GM21447 (cell line): ENCODE results near the gene NF1.
"Not testable (repeated sequence)": the region's sequence is repeated elsewhere in the genome, so short reads cannot be mapped to it uniquely, and the experiment has no call there.

Source experiments
- ATAC-seq: cut with Tn5 transposase; IDR thresholded peaks from one replicate; pipeline ENCODE4 v1.9.1; 2021; ENCODE audit not compliant: unreplicated experiment

Gene NF1

DNA sequence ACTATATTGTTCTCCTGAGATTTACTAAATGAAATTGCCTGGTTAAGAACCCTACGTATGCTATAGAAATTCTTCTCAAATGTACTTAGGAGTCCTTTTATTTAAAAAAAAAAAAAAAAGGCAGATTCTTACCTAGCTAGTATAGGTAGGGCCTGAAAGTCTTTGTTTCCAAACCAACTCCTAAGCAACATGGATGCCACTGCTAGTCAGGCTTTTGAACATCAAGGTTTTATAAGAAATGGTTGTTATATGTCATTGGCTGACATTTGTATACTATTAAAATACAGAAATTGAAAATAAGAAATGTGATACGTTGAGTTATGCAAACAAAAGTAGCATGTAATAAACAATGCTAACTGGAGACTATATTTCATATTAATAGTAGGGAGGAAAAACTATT is 225.5 kb downstream of the NF1 start:
- ATAC-seq: no peak

DNA sequence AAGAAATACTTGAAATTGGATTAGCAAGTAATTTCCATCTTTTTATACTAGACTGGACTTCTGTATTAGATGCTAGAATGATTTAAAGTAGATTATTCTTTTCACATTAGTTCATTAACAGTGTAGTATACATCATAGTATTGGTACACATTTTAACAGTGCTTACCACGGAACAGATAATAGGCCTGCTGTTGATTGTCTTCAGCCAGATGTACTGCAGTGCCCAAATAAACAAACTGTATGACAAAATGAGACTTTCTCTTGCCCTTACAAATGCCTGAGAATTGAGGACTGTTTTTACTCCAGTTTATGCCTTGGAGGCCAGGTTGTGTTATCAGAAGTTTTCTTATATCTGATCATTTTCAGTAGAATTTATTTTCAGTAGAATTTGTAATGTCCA is 226.0 kb downstream of the NF1 start:
- ATAC-seq: no peak

DNA sequence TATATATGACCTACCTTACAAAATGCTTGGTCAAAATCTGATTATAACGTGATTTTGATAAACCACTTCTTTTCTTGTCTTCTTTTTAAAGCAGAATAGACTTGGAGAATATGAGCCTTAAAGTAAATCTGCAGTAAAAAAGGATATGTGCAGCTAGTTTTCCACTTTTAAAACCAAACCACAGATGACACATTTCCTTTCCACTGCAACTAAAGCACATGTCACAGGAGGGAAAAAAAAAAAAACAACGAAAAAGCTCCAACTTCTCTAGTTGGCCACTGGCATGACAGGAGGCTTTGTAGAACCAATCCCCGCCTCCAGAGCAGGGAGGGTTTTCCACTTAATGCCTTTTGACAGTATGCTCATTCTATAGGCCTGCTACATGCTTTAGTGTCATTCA is 226.7 kb downstream of the NF1 start, which contains the start of gene EVI2A:
Gene EVI2A, minus strand, starts transcription at position 142 of the 400 bp plus-strand sequence. CDS start 2,609 bp downstream, outside the sequence.
- peak; percentile 58 for ATAC-seq

DNA sequence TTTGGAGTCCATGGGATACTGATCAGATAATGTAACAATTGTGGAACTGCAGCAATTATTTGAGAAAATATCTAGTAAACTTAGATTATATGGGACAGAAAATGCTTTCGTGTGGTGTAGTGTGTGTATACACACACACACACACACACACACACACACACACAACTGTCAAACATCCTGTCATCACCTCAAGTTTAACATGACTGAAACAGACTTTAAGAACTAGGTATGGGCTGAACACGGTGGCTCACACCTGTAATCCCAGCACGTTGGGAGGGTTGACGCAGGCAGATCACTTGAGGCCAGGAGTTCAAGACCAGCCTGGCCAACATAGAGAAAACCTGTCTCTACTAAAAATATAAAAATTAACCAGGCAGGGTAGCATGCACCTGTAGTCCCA is 227.2 kb downstream of the NF1 start:
- no peak for ATAC-seq

DNA sequence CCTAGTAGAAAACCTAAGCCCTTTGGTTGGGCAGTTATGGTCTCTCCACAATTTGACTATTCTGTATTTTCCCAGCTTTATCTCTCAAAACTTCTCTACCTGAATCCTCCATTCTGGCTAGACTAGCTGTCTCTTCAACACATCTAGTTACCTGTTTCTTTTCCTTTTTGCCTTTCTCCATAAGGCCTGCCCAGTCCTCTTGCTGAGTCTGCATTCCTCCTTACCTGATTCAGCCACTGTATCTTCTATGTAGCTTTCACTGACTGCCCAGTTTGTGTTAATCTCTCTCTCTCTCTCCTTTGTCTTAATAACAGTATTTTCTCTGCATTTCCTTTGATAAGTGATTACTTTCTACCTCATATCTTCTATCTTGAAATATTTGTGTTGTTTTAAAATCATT is 228.8 kb downstream of the NF1 start:
- no peak for ATAC-seq

DNA sequence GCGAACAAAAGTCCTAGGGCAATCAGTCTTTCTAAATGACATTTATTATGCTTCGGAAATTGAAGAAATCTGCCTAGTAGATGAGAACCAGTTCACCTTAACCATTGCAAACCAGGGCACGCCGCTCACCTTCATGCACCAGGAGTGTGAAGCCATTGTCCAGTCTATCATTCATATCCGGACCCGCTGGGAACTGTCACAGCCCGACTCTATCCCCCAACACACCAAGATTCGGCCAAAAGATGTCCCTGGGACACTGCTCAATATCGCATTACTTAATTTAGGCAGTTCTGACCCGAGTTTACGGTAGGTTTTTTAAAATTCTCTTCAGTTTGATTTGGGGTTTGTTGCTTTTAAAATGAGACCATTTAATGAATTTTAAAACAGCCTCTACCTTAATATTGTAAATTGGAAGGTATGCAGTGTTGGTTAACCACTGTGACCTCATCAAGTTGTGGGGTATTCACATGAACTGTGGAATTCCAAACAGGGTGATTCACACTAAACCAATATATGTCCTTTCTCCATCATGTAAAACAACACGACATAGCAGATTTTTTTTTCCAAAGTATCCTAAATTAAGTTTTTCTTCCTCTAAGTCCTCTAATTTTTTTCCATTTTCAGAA is 232.9 kb downstream of the NF1 start:
- ATAC-seq: no peak

DNA sequence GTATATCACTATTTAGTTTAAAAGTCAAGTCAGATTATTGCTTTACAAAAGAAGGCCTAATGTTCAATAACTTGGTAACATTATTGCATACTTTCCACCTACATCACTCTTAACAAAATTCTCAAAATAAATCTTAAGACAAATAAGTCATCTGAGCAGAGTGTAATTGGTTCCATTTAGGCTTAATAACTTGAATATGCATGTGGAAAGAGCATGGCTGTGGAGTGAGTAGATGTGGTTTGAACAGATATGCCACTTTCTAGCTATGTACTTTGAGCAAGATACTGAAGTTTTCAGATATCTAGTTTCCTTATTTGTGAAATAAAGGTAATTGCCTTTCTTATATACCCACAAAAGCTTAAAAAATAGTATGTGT is 233.4 kb downstream of the NF1 start:
- ATAC-seq: no peak

DNA sequence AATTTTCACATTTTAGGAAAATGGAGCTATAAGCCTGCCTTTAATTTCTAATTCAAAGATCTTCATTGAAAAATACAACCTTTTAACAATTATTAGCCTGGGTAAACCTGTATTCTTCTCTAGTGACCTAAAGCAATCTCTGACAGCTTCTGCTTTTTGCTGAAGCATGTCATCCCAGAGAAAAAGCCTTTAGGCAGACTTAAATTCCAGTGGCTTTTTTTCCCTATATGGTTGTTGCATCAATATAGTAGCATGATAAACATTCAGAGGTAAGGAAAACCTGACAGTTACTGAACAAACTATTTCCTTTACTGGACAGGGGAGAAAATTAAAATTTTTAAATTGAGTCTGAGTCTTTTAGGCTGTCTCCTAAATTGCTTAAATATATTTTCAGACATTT is 234.4 kb downstream of the NF1 start:
- no peak for ATAC-seq

DNA sequence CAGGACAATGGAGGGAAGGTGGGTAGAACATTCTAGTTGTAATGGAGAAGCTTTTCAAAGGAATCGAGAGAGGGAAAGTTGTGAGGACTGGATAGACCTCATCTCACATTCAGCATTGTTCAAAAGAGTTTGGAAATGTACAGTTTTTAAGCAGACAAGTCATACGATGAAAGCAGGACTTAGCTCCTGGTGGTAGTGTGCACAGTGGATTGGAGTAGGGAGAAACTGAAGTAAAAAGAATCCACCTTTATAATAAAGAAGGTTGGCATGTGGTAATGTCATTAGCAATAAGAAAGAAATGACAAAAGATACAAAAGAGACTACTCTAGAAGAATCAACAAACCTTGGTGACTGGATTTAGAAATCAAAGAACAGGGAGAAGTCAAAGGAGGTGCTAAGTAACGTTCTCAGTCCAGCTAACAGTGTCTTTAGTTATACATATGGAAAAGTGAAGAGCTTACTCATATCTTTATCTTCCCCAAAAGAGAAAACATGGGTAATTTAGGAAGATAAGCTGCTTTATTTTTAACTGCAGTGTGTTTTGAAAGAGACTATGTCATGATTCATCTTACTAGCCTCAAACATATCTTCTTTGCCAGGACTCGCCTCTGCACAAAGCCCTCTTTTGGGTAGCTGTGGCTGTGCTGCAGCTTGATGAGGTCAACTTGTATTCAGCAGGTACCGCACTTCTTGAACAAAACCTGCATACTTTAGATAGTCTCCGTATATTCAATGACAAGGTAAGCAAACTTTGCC is 245.3 kb downstream of the NF1 start:
- ATAC-seq: no peak

DNA sequence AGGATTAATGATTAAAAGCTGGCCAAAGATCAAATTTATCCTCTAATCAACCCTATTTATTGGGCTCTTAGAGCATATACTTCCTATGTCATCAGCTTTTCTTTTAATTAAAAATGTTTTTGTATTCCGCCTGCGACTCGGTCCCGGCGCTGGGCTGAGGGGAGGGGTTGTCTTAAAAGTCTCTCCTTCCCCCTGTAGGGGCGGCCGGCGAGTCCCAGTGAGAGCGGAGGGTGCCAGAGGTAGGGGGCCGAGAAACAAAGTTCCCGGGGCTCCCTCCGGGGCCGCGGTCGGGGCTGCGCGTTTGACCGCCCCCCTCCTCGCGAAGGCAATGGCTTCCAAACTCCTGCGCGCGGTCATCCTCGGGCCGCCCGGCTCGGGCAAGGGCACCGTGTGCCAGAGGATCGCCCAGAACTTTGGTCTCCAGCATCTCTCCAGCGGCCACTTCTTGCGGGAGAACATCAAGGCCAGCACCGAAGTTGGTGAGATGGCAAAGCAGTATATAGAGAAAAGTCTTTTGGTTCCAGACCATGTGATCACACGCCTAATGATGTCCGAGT is 250.5 kb downstream of the NF1 start:
- not testable (repeated sequence) for ATAC-seq

DNA sequence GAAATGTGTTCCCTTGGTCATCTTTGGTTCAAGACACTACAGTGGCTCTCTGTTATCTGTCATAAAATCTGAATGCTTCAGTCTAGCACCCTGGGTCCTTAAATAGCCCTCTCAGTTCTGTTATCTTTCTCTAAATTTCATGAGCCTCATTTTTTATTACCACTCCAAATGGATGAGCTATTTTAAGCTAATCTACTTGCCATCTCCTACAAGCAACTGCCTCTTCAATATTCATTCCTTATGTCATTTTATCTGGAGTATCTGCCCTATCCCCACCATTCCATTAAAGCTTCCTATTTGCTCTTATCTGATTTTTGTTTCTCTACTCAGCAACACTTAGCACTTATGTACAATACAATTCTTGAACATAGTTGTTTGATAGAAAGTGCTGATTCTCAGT is 254.7 kb downstream of the NF1 start:
- ATAC-seq: no peak

DNA sequence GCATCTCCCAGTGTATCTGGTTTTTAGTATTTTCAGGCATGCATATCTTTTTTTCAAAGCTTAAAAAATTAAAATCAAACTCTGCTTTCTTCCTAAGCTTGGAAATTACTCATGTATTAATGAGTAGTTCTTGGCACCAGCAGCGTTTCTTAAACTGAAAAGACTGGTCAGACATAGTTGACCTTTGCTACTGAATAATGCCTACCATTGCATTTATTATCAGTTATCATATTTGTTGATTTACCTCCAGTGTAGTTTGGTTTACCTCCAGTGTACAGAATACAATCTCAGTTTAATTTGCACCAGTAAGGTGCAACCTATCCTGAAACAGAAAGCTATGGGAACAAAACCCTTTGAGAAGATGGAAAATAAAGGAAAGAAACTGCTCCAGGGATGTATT is 261.2 kb downstream of the NF1 start:
- ATAC-seq: no peak

DNA sequence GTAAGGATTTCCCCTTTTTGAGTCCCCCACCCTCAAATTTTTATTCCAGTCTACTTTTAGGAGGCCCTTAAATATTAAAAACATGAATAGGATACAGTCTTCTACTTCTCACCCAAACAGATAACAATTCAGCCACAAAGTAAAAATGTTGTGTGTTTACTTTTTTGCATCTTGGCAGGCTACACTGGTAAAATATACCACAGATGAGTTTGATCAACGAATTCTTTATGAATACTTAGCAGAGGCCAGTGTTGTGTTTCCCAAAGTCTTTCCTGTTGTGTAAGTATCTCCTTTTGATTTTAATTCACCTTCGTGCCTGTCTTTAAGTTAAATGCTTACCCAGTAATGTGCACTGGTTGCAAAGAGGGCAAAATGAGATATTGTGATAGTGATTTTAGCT is 262.3 kb downstream of the NF1 start:
- ATAC-seq: no peak

DNA sequence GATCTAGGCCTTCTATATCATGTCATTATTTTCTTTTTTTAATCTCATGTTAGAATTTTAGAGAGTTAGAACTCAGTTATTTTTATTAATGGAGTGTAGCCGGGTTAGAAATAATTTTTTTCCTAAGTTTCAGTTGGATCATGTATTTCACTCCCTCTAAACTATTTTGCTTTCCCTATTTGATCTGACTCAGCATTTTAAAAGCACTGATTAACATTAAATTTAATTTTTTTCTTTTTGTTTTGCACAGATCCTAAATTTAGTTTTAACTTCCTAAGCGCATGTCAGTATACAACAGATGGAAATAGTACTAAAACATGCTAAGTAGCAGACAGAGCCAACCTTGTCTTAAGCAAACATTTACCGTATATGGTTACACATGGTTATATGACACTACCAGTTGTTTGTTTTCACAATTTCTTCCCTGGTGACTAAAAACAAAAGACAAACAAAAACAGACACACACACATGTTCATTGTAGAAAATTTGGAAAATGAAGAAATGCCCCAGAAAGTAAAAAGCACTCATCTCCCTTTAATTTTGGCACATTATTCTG is 263.1 kb downstream of the NF1 start:
- no peak for ATAC-seq

DNA sequence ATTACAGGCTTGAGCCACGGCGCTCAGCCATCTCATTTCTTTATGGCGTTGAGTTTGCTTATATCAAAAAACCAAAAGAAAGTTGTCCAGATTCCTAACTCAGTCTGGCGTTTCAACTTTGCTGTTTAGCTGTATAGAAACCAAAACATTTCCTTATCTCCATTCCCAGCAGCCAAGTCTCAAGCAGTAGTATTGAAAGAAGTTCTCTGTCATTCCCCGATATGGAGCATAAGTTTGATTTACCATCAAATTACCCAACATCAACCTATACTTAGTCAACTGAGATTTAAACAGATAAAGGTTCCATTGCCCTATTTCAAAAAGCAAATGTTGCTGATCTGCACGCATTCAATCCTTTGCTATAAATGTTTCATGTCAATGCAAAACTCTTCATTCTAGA is 269.2 kb downstream of the NF1 start:
- ATAC-seq: no peak

DNA sequence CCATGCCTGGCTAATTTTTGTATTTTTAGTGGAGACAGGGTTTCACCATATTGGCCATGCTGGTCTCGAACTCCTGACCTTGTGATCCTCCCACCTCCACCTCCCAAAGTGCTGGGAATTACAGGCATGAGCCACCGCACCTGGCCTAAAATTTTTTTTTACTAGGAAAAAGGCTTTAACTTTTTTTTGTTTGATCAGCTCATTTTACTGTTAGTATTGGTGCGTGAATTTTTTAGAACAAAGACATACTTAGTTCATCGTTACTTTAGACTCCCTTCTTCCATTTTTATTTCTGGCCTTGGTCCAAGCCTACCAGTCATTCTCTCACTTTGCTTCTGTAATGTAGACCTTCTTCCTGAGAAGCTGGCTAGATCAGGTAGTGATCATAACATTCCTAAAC is 271.3 kb downstream of the NF1 start:
- ATAC-seq: no peak

DNA sequence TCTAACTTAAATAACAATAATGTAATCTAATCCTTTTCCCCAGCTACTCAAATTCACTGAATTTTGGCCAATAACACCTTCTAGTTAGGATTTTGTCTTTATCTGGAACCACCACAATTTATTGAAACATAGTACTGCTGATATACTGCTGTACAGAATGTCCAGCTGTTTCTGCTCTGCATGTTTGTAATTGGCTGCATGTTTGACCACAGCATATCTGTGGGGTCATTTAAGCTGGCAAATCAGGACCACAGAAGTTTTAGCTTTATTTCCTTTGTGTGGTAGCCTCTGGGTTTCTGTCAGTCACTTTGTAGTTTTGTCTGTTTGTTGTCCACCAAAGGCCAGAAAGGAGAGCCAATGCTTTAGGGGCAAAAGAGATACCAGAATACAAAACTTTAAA is 274.5 kb downstream of the NF1 start:
- ATAC-seq: no peak

DNA sequence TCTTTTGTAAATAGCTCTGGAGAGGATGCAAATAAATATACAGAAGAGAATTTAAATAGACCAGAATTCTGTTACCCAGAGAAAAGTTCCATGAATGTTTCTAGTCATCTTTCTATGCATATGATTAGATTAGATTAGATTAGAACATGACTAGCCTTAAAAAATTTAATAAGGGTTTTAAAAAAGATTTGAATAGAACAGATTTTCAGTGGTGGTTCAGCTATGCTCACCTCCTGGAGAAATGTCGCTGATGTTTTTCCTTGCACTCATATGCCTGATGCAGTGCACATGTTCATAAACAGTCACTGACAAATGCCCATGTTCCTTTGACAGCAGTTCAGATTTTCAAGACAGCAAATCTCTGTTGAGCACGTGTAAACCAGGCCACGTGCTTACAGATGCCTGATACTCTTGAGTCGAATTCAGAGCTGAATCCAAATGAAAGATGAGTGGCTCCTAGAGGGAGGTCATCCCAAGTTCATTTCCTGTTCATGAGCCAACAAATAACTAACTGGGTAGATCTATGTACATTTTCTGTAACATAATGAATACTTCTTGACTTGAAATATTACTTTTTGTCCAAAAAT is 276.8 kb downstream of the NF1 start:
- ATAC-seq: no peak

DNA sequence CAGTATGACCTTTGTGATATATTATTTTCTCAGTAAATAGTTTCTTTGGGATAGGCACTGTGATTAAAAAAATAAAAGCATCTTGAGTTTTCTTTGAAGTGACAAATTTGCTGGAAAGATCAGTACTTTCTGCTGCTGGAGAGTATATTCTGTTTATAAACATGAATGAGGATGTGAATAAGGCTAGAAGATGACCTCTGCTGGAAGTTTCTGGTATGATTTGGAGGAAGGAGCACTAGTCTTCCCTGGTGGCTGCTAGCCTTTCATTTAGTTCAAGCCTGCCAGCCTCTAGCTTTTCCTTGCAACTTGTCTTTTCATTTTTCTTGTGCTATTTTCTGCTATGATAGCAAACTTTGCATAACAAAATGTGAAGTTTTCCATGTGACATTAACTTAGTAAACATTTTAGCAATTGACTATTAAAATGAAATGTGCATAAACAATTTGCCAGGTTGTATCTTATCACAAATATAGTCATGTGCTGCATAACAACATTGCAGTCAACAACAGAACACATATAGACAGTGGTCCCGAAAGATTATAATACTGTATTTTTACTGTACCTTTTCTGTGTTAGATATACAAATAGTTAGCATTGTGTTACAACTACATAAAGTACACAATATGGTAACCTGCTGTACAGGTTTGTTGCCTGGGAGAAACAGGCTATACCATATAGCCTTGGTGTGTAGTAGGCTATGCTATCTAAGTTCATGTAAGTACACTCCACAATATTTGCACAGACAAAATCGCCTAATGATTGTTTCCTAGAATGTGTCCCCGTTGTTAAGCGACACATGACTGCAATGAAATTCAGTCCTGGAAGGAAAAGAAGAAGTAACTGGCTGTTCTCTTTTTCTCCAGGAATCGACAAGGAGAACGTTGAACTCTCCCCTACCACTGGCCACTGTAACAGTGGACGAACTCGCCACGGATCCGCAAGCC is 278.6 kb downstream of the NF1 start:
- ATAC-seq: no peak

DNA sequence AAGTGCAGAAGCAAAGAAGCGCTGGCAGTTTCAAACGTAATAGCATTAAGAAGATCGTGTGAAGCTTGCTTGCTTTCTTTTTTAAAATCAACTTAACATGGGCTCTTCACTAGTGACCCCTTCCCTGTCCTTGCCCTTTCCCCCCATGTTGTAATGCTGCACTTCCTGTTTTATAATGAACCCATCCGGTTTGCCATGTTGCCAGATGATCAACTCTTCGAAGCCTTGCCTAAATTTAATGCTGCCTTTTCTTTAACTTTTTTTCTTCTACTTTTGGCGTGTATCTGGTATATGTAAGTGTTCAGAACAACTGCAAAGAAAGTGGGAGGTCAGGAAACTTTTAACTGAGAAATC is 279.3 kb downstream of the NF1 start:
- ATAC-seq: no peak

DNA sequence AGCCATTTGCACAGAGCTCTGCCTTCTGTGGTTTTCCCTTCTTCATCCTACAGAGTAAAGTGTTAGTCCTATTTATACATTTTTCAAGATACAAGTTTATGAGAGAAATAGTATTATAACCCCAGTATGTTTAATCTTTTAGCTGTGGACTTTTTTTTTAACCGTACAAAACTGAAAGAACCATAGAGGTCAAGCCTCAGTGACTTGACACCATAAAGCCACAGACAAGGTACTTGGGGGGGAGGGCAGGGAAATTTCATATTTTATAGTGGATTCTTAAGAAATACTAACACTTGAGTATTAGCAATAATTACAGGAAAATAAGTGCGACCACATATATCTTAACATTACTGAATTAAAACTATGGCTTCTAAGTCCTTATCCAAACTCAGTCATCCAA is 279.7 kb downstream of the NF1 start:
- no peak for ATAC-seq
